Naive B cell (primary cell): ENCODE results near the gene INSM2. TPM values are rescaled to one million over a fixed set of nuclear protein-coding genes. Genes with fewer than 3 reads are reported as not detected.

Experiments
- ATAC-seq, 2 donors: fragments of 150-1000 bp; cut with Tn5 transposase; 2 replicates each; pipeline ENCODE4 v1.10.0; 2021; ENCODE audit warnings: low read depth in 2 of 2, mild to moderate bottlenecking in 2 of 2, moderate library complexity in 2 of 2
- DNase-seq: peaks from one replicate; pipeline ENCODE4 v3.0.0; 2022
- H3K27ac Mint-ChIP-seq, 6 donors: one replicate each; pipeline ENCODE4 v1.8.0; 2020 to 2022; ENCODE audit warnings: mild to moderate bottlenecking in 6 of 6, mixed read lengths in 6 of 6, moderate library complexity in 5 of 6, inconsistent platforms in 2 of 6
- H3K27me3 Mint-ChIP-seq, 3 donors: one replicate each; pipeline ENCODE4 v1.8.0; 2021 to 2022; ENCODE audit warnings: mixed read lengths in 3 of 3, mild to moderate bottlenecking in 1 of 3
- H3K36me3 Mint-ChIP-seq, 2 donors: one replicate each; pipeline ENCODE4 v1.8.0; 2020 to 2022; ENCODE audit warnings: mixed read lengths in 2 of 2, inconsistent platforms in 1 of 2, mild to moderate bottlenecking in 1 of 2
- H3K4me1 Mint-ChIP-seq, 3 donors: one replicate each; pipeline ENCODE4 v1.8.0; 2020 to 2022; ENCODE audit warnings: mixed read lengths in 3 of 3, inconsistent platforms in 1 of 3, mild to moderate bottlenecking in 1 of 3, moderate library complexity in 1 of 3
- H3K4me3 Mint-ChIP-seq, 8 donors: one replicate each; pipeline ENCODE4 v1.8.0; 2020 to 2022; ENCODE audit warnings: mild to moderate bottlenecking in 8 of 8, mixed read lengths in 8 of 8, moderate library complexity in 8 of 8, inconsistent platforms in 2 of 8
- H3K9me3 Mint-ChIP-seq, 7 donors: one replicate each; pipeline ENCODE4 v1.8.0; 2020 to 2022; ENCODE audit warnings: mixed read lengths in 7 of 7, mild to moderate bottlenecking in 5 of 7, inconsistent platforms in 2 of 7, moderate library complexity in 1 of 7
- polyA plus RNA-seq, 6 donors: library from polyadenylated mRNA; unstranded; fragments of 300-500 nt; fragmentation: Illumina TruSeq; gene quantifications; one replicate each; pipeline ENCODE4 v1.2.3, GENCODE V29; 2021; ENCODE audit warnings: low read depth in 6 of 6

The INSM2 gene, protein sequence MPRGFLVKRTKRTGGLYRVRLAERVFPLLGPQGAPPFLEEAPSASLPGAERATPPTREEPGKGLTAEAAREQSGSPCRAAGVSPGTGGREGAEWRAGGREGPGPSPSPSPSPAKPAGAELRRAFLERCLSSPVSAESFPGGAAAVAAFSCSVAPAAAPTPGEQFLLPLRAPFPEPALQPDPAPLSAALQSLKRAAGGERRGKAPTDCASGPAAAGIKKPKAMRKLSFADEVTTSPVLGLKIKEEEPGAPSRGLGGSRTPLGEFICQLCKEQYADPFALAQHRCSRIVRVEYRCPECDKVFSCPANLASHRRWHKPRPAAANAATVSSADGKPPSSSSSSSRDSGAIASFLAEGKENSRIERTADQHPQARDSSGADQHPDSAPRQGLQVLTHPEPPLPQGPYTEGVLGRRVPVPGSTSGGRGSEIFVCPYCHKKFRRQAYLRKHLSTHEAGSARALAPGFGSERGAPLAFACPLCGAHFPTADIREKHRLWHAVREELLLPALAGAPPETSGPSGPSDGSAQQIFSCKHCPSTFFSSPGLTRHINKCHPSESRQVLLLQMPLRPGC
- not detected for polyA plus RNA-seq

- Mint-ChIP-seq H3K27me3 (peaks cover 41 to 61% (median 56%) of the 10 kb centered on the region in 3 donors), H3K4me3 (peak within 1 kb of the TSS; percentile 65 to 95 (median 86))
- peak; percentile 56 to 65 for ATAC-seq
Observed at GRCh38 chr14:35533357-35534207, at the start of gene INSM2. Gene INSM2 (plus strand): TSS chr14:35534164. CDS start chr14:35534253, 89 bp downstream.

DNA sequence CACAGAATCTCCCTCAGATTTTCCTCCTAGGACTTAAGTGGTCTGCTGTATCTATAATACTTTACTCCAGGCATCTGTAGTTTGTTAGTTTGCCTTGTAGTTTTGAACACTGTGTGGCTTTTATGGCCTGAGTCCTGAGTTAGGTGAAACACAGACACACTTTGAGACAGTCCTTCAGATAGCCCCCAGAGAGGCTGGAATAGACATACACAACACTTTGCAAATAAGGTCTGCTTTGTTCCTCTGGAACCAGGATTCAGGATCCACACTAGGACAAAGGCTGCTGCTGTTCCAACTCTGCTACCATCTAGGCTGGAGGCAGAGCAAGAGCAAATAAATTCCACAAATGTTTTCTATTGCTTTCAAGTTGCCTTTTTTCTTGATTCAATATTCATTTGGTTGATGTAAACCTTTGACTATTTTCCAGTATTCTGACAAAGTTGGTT, 41.4 kb upstream of the INSM2 start:
- no peak overlapping the region for H3K4me3 Mint-ChIP-seq
- peaks cover 12 to 35% (median 20%) of the 10 kb centered on the region in 7 donors for H3K9me3 Mint-ChIP-seq
- H3K36me3 Mint-ChIP-seq: peaks cover 0 to 7% of the 10 kb centered on the region in 2 donors
- H3K4me1 Mint-ChIP-seq: no peaks in the 10 kb centered on the region
- H3K27ac Mint-ChIP-seq: no peak overlapping the region
- no peak for ATAC-seq
- DNase-seq: no peak
- H3K27me3 Mint-ChIP-seq: peaks cover 24 to 48% (median 34%) of the 10 kb centered on the region in 3 donors

More at GRCh38 chr14:35533357-35534207, at the start of gene INSM2:
- Mint-ChIP-seq H3K36me3 (peaks cover 0 to 16% of the 10 kb centered on the region in 2 donors), H3K27ac (peak within 1 kb of the TSS in 1 of 6 donors; percentile 26), H3K9me3 (peaks cover 0 to 3% (median 0%) of the 10 kb centered on the region in 7 donors), H3K4me1 (peaks cover 9 to 17% (median 14%) of the 10 kb centered on the region in 3 donors)
- peak; percentile 34 for DNase-seq

DNA sequence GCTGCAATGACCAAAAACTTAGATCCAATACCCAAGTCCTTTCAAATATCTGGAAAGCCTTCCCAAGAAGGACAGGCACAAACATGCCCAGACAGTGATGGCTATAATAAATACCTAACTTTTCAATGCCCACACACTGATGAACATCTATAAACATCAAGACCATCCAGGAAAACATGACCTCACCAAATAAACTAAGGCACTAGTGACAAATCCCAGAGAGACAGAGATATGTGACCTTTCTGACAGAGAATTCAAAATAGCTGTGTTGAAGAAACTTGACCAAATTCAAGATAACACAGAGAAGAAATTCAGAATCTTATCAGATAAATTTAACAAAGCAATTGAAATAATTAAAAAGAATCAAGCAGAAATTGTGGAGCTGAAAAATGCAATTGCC, 38.7 kb upstream of the INSM2 start:
- DNase-seq (no peak), ATAC-seq (no peak)
- Mint-ChIP-seq H3K27me3 (peaks cover 41 to 64% (median 42%) of the 10 kb centered on the region in 3 donors), H3K4me1 (no peaks in the 10 kb centered on the region), H3K36me3 (peaks cover 0 to 7% of the 10 kb centered on the region in 2 donors), H3K4me3 (no peak overlapping the region), H3K9me3 (peaks cover 12 to 45% (median 23%) of the 10 kb centered on the region in 7 donors), H3K27ac (no peak overlapping the region)

GRCh38 chr14:35499180-35499579, 34.8 kb upstream of the INSM2 start:
- no peak overlapping the region for H3K27ac Mint-ChIP-seq
- ATAC-seq (no peak), DNase-seq (no peak)
- H3K27me3 Mint-ChIP-seq: peaks cover 30 to 46% (median 45%) of the 10 kb centered on the region in 3 donors
- H3K4me1 Mint-ChIP-seq: no peaks in the 10 kb centered on the region
- H3K36me3 Mint-ChIP-seq: no peaks in the 10 kb centered on the region
- H3K9me3 Mint-ChIP-seq: peaks cover 0 to 24% (median 5%) of the 10 kb centered on the region in 7 donors
- H3K4me3 Mint-ChIP-seq: no peak overlapping the region

GRCh38 chr14:35503646-35504045, 30.3 kb upstream of the INSM2 start:
- Mint-ChIP-seq H3K27ac (no peak overlapping the region), H3K27me3 (peaks cover 8 to 19% (median 19%) of the 10 kb centered on the region in 3 donors), H3K36me3 (no peaks in the 10 kb centered on the region), H3K4me3 (no peak overlapping the region), H3K9me3 (peaks cover 0 to 23% (median 5%) of the 10 kb centered on the region in 7 donors), H3K4me1 (no peaks in the 10 kb centered on the region)
- ATAC-seq: no peak
- no peak for DNase-seq

- peaks cover 0 to 17% (median 2%) of the 10 kb centered on the region in 7 donors for H3K9me3 Mint-ChIP-seq
- H3K27ac Mint-ChIP-seq: no peak overlapping the region
- peaks cover 2 to 17% (median 13%) of the 10 kb centered on the region in 3 donors for H3K27me3 Mint-ChIP-seq
- H3K4me3 Mint-ChIP-seq: no peak overlapping the region
- no peaks in the 10 kb centered on the region for H3K4me1 Mint-ChIP-seq
- no peaks in the 10 kb centered on the region for H3K36me3 Mint-ChIP-seq
- ATAC-seq (no peak), DNase-seq (no peak)
Observed at GRCh38 chr14:35504260-35504659, 29.7 kb upstream of the INSM2 start.

DNA sequence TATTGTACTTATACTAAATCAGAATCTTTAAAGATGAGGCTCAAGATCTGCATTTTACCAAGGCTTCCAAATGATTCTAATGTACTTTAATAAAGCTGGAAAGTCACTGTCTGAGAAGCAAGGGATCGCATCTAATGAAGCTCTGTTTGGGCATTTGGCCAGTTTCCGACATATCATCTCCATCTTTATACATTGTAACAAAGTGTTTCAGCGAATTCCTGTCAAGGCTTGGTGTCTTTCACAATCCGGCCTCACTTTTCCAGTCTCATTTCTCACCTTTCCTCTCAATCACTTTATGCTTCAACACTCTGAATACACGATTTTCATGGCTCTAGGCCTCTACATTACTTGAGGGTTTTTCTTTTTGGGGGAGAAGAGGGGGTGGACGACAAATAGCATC, 27.5 kb upstream of the INSM2 start:
- H3K36me3 Mint-ChIP-seq: no peaks in the 10 kb centered on the region
- ATAC-seq: no peak
- H3K9me3 Mint-ChIP-seq: no peaks in the 10 kb centered on the region
- peaks cover 0 to 10% (median 8%) of the 10 kb centered on the region in 3 donors for H3K27me3 Mint-ChIP-seq
- no peak overlapping the region for H3K4me3 Mint-ChIP-seq
- no peak overlapping the region for H3K27ac Mint-ChIP-seq
- no peak for DNase-seq
- no peaks in the 10 kb centered on the region for H3K4me1 Mint-ChIP-seq

- peaks cover 0 to 10% (median 4%) of the 10 kb centered on the region in 3 donors for H3K27me3 Mint-ChIP-seq
- no peak for ATAC-seq
- DNase-seq: no peak
- no peak overlapping the region for H3K27ac Mint-ChIP-seq
- H3K4me3 Mint-ChIP-seq: no peak overlapping the region
- no peaks in the 10 kb centered on the region for H3K4me1 Mint-ChIP-seq
- H3K9me3 Mint-ChIP-seq: no peaks in the 10 kb centered on the region
- H3K36me3 Mint-ChIP-seq: no peaks in the 10 kb centered on the region
Observed at GRCh38 chr14:35506927-35507326, 27.0 kb upstream of the INSM2 start.

DNA sequence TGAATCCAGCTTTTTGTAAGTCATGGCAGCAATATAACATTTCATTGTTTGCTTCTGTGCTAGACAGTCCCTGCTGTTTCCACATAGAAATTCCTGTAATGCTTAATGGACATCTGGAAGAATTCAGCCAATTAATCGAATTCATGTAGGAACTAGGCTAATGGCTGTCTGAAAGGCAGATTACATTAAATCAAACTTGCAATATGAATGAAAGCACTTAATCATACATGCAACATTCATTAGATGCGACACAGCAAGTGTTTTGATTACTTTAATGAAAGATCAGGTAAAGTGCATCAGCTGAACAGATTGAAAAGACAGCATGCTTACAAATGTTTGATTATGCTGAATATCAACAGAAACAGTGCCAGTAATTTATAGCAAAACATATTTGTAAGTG, 24.1 kb upstream of the INSM2 start:
- Mint-ChIP-seq H3K4me1 (no peaks in the 10 kb centered on the region), H3K27me3 (peaks cover 0 to 10% (median 0%) of the 10 kb centered on the region in 3 donors), H3K36me3 (no peaks in the 10 kb centered on the region), H3K4me3 (no peak overlapping the region), H3K9me3 (no peaks in the 10 kb centered on the region), H3K27ac (no peak overlapping the region)
- ATAC-seq (no peak), DNase-seq (no peak)

DNA sequence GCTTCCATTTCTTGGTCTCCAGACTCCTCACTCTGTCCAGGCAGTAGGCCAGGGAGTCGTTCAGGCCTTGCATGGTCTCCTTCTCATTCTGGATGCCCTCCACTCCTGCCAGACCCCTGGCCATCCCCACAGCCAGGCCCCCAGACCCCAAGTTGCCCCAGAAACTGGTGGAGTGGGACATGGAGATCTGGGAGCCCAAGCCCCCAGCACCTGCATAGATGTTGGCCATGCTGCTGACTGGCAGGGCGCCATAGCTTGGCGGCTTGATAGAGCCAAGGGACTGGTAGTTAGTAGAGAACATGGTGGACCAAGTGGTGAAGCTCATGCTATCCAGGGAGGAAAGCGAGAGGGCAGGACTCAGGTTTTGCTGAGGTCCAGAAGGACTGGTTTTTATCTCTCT, 21.2 kb upstream of the INSM2 start:
- Mint-ChIP-seq H3K4me3 (no peak overlapping the region), H3K27me3 (peaks cover 0 to 10% (median 10%) of the 10 kb centered on the region in 3 donors), H3K4me1 (no peaks in the 10 kb centered on the region), H3K36me3 (no peaks in the 10 kb centered on the region), H3K9me3 (no peaks in the 10 kb centered on the region), H3K27ac (no peak overlapping the region)
- ATAC-seq: no peak
- DNase-seq: no peak

DNA sequence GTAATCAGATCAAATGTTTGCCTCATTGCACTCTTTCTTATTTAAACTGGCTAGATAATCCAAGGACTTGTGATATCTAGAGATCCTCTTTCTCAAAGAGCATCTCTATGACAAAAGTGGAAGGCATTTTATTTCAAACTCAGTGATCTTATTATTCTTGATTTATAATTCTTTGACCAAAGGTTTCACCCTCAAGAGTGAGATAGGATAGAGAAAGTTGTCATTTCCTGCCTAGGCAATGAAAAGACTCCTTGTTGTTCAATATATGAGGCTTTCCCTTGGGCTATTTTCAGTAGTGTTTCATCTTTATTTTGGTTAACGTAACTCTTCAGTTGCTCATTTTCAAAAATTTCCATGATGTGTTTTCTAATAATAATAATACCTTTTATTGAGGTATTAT, 18.0 kb upstream of the INSM2 start:
- Mint-ChIP-seq H3K27me3 (peaks cover 0 to 10% (median 10%) of the 10 kb centered on the region in 3 donors), H3K4me1 (no peaks in the 10 kb centered on the region), H3K4me3 (no peak overlapping the region), H3K36me3 (no peaks in the 10 kb centered on the region), H3K9me3 (no peaks in the 10 kb centered on the region), H3K27ac (no peak overlapping the region)
- no peak for ATAC-seq
- DNase-seq: no peak

- H3K36me3 Mint-ChIP-seq: peaks cover 0 to 6% of the 10 kb centered on the region in 2 donors
- no peaks in the 10 kb centered on the region for H3K4me1 Mint-ChIP-seq
- peaks cover 0 to 10% (median 1%) of the 10 kb centered on the region in 7 donors for H3K9me3 Mint-ChIP-seq
- ATAC-seq: no peak
- no peak overlapping the region for H3K27ac Mint-ChIP-seq
- no peak overlapping the region for H3K4me3 Mint-ChIP-seq
- peaks cover 10 to 23% (median 15%) of the 10 kb centered on the region in 3 donors for H3K27me3 Mint-ChIP-seq
- no peak for DNase-seq
Observed at GRCh38 chr14:35519986-35520385, 14.0 kb upstream of the INSM2 start.

GRCh38 chr14:35525695-35526094, 8.3 kb upstream of the INSM2 start:
- peaks cover 0 to 8% of the 10 kb centered on the region in 2 donors for H3K36me3 Mint-ChIP-seq
- peaks cover 0 to 10% (median 4%) of the 10 kb centered on the region in 7 donors for H3K9me3 Mint-ChIP-seq
- no peaks in the 10 kb centered on the region for H3K4me1 Mint-ChIP-seq
- ATAC-seq (no peak), DNase-seq (no peak)
- no peak overlapping the region for H3K27ac Mint-ChIP-seq
- H3K27me3 Mint-ChIP-seq: peaks cover 41 to 49% (median 48%) of the 10 kb centered on the region in 3 donors
- no peak overlapping the region for H3K4me3 Mint-ChIP-seq
